Naive thymus-derived CD4-positive, alpha-beta T cell (primary cell): Measurements from ENCODE around the gene GMNC. TPM values are rescaled to one million over a fixed set of nuclear protein-coding genes. Genes with fewer than 3 reads are reported as not detected.
A peak's percentile ranks its signal among the peaks of the same experiment; 100 is the strongest.

Experiments
- ATAC-seq: fragments of 150-1000 bp; cut with Tn5 transposase; 2 replicates; pipeline ENCODE4 v1.10.0; 2021; ENCODE audit warnings: mild to moderate bottlenecking, moderate library complexity
- CTCF ChIA-PET: fragments of 350-600 bp; sonication (Branson Sonifier 250); formaldehyde crosslinking; loops from one replicate; lab custom pipeline; 2021; ENCODE audit warnings: antibody characterized with exemption; lab: Charles Lee
- POLR2A ChIA-PET: fragments of 350-600 bp; sonication (Branson Sonifier 250); formaldehyde crosslinking; loops from one replicate; lab custom pipeline; 2021; ENCODE audit warnings: antibody characterized with exemption, inconsistent platforms; lab: Charles Lee
- DNase-seq, 9 donors: peaks; one replicate each; pipeline versions ENCODE4 v3.0.0 to v3.0.0-alpha.2; 2020 to 2022; ENCODE audit warnings: mixed read lengths in 1 of 9
- H3K27ac ChIP-seq: one replicate; pipeline ENCODE4 v1.7.0; 2013; ENCODE audit warnings: mild to moderate bottlenecking, low read depth, low read length, moderate library complexity
- H3K27me3 ChIP-seq, 2 donors: one replicate each; pipeline ENCODE4 v1.7.0; 2013; ENCODE audit warnings: low read length in 2 of 2, mild to moderate bottlenecking in 2 of 2, moderate library complexity in 2 of 2; ENCODE audit not compliant: control insufficient read depth in 2 of 2, insufficient read depth in 2 of 2
- H3K36me3 ChIP-seq, 3 experiments: 1 replicate in 2 of 3; 2 replicates in 1 of 3; pipeline ENCODE4 v1.7.0; 2013; ENCODE audit warnings: low read length in 3 of 3, mild to moderate bottlenecking in 3 of 3, moderate library complexity in 1 of 3; ENCODE audit not compliant: insufficient read depth in 3 of 3, control insufficient read depth in 2 of 3
- H3K4me1 ChIP-seq, 2 donors: one replicate each; pipeline ENCODE4 v1.7.0; 2013; ENCODE audit warnings: low read length in 2 of 2, mild to moderate bottlenecking in 2 of 2, moderate library complexity in 1 of 2; ENCODE audit not compliant: control insufficient read depth in 2 of 2, insufficient read depth in 2 of 2
- H3K4me3 ChIP-seq: 2 replicates; pipeline ENCODE4 v1.7.0; 2013; ENCODE audit warnings: mild to moderate bottlenecking, low read length
- H3K9me3 ChIP-seq, 3 experiments: 1 replicate in 2 of 3; 2 replicates in 1 of 3; pipeline ENCODE4 v1.7.0; 2013; ENCODE audit warnings: low read length in 3 of 3; ENCODE audit not compliant: control insufficient read depth in 2 of 3
- H3K27ac Mint-ChIP-seq, 9 donors: one replicate each; pipeline ENCODE4 v1.8.0; 2020 to 2022; ENCODE audit warnings: mixed read lengths in 9 of 9, mild to moderate bottlenecking in 8 of 9, moderate library complexity in 5 of 9, inconsistent platforms in 2 of 9
- H3K27me3 Mint-ChIP-seq, 5 donors: one replicate each; pipeline ENCODE4 v1.8.0; 2021 to 2022; ENCODE audit warnings: mixed read lengths in 5 of 5, mild to moderate bottlenecking in 1 of 5
- H3K36me3 Mint-ChIP-seq, 5 donors: one replicate each; pipeline ENCODE4 v1.8.0; 2020 to 2022; ENCODE audit warnings: mixed read lengths in 5 of 5, mild to moderate bottlenecking in 3 of 5, inconsistent platforms in 1 of 5
- H3K4me1 Mint-ChIP-seq, 7 donors: one replicate each; pipeline ENCODE4 v1.8.0; 2020 to 2022; ENCODE audit warnings: mixed read lengths in 7 of 7, mild to moderate bottlenecking in 3 of 7, inconsistent platforms in 1 of 7
- H3K4me3 Mint-ChIP-seq, 10 donors: one replicate each; pipeline ENCODE4 v1.8.0; 2020 to 2022; ENCODE audit warnings: mild to moderate bottlenecking in 10 of 10, mixed read lengths in 10 of 10, moderate library complexity in 6 of 10, inconsistent platforms in 2 of 10
- H3K9me3 Mint-ChIP-seq, 11 donors: one replicate each; pipeline ENCODE4 v1.8.0; 2020 to 2022; ENCODE audit warnings: mixed read lengths in 11 of 11, mild to moderate bottlenecking in 4 of 11, inconsistent platforms in 1 of 11, moderate library complexity in 1 of 11
- intact Hi-C, 2 donors: fragments of 100-400 bp; cut with micrococcal nuclease; formaldehyde crosslinking; loops; one replicate each; pipeline ENCODE4 v1.15.1; 2023
- polyA plus RNA-seq, 2 donors: library from polyadenylated mRNA; unstranded; fragments of 300-500 nt; fragmentation: Illumina TruSeq; gene quantifications; one replicate each; pipeline ENCODE4 v1.2.3, GENCODE V29; 2021
- total RNA-seq, 6 experiments: library from RNA in 5 of 6; stranded (reverse) in 5 of 6; gene quantifications; 1 replicate in 5 of 6; 2 replicates in 1 of 6; pipeline ENCODE4 v1.2.3 and lab custom pipeline; 2021 to 2026

Gene GMNC
- total and polyA plus RNA-seq, 7 experiments from 2014 or later, result not detected

DNA sequence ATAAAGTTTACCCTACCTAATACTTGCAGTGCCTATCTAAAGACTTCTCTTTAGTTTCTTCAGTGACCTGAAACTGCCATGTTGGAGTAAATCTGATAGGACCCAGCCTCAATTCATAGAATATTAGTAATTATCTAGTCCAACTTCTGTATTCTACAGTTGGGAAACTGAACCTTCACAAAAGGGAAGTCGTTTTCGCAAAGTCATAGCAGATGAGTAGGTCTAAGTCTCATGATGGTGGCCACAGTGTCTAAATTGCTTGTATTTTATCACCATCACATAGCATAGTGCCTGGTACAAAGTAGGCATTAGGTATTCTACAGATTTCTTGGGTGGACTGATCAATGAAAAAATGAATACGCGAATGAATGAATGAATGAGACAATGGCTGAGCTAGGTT, 8.4 kb downstream of the GMNC start:
- no peaks in the 10 kb centered on the region for H3K9me3 ChIP-seq
- DNase-seq (no peak), ATAC-seq (peak; percentile 53)
- Mint-ChIP-seq H3K27me3 (peaks cover 0 to 17% (median 5%) of the 10 kb centered on the region in 5 donors), H3K9me3 (peaks cover 0 to 5% (median 0%) of the 10 kb centered on the region in 11 donors), H3K4me3 (no peak overlapping the region), H3K27ac (no peak overlapping the region), H3K4me1 (no peaks in the 10 kb centered on the region), H3K36me3 (no peaks in the 10 kb centered on the region)
- no peak overlapping the region for H3K4me3 ChIP-seq
- ChIA-PET POLR2A (no interaction called here), CTCF (no interaction called here)
- intact Hi-C loops, result no loop called here
- no peaks in the 10 kb centered on the region for H3K4me1 ChIP-seq
- H3K36me3 ChIP-seq, result no peaks in the 10 kb centered on the region
- H3K27ac ChIP-seq, result no peak overlapping the region
- H3K27me3 ChIP-seq, result no peaks in the 10 kb centered on the region

DNA sequence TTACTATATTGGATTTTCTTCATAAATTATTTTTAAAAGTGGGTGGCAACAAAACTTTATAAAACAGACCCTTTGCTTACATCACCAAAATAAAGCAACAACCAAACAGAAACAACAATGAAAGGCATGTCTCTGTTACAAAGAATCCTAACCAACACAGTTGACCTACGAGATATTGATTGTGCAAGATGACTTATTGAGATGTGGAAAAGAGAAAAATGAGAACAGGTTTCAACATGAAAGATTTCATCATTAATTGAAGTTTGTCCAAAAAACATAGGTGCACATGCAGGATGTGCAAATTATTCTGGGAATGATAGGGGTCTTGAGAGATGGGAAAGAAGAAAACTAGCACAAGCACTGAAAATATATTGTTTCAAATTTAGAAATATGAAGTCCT, 9.0 kb downstream of the GMNC start:
- no peak overlapping the region for H3K27ac ChIP-seq
- no peaks in the 10 kb centered on the region for H3K9me3 ChIP-seq
- Mint-ChIP-seq H3K9me3 (peaks cover 0 to 5% (median 0%) of the 10 kb centered on the region in 11 donors), H3K4me3 (no peak overlapping the region), H3K4me1 (no peaks in the 10 kb centered on the region), H3K27me3 (peaks cover 0 to 13% (median 2%) of the 10 kb centered on the region in 5 donors), H3K36me3 (no peaks in the 10 kb centered on the region), H3K27ac (no peak overlapping the region)
- no peaks in the 10 kb centered on the region for H3K4me1 ChIP-seq
- DNase-seq, result no peak
- POLR2A ChIA-PET, result no interaction called here
- no peak for ATAC-seq
- H3K4me3 ChIP-seq, result no peak overlapping the region
- no peaks in the 10 kb centered on the region for H3K27me3 ChIP-seq
- CTCF ChIA-PET, result no interaction called here
- intact Hi-C loops, result no loop called here
- no peaks in the 10 kb centered on the region for H3K36me3 ChIP-seq

DNA sequence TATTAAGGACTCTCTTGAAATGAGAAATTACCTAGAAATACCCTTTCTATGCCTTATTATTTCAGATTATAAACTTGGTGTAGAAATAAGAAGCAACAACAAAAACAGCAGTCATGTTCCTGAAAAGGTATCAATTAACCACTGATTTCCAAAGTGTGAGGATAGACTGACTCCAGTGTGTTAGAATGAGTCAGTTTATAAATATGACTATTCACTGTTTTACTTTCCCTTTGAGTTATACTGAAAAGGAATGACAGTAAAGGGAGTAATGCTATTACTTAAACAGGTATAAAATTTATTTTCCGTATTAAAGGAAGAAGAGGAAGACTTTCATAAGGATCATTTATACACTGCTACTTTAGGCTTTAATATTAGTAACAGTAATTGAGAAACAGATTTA, 12.9 kb downstream of the GMNC start:
- intact Hi-C loops, result no loop called here
- H3K4me3 ChIP-seq, result no peak overlapping the region
- no peak overlapping the region for H3K27ac ChIP-seq
- no peaks in the 10 kb centered on the region for H3K9me3 ChIP-seq
- Mint-ChIP-seq H3K4me3 (no peak overlapping the region), H3K9me3 (peaks cover 0 to 1% (median 0%) of the 10 kb centered on the region in 11 donors), H3K27me3 (peaks cover 0 to 10% (median 3%) of the 10 kb centered on the region in 5 donors), H3K27ac (no peak overlapping the region), H3K36me3 (no peaks in the 10 kb centered on the region), H3K4me1 (no peaks in the 10 kb centered on the region)
- ChIA-PET CTCF (no interaction called here), POLR2A (no interaction called here)
- H3K36me3 ChIP-seq, result no peaks in the 10 kb centered on the region
- no peak for DNase-seq
- H3K4me1 ChIP-seq, result no peaks in the 10 kb centered on the region
- no peaks in the 10 kb centered on the region for H3K27me3 ChIP-seq
- ATAC-seq, result no peak

DNA sequence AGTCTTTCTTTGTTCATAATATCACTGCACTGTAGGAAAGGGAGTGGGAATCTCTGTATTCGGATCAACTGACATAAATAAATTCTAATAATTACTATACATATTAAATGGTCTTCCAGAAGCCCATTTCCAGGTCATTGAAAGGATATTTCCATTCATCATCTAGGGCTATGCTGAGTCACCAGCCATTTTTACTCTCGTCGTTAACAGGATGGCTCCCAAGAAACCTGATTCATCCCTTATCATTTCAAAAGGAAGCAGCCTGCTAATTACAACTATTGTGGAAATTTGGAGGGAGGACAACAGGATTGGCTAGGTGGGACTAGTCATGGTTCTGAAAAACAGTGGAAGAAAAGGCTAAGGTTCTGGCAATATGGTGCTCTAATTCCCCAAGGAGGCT, 13.6 kb downstream of the GMNC start:
- no peaks in the 10 kb centered on the region for H3K36me3 ChIP-seq
- POLR2A ChIA-PET, result no interaction called here
- CTCF ChIA-PET, result no interaction called here
- intact Hi-C loops, result no loop called here
- no peaks in the 10 kb centered on the region for H3K27me3 ChIP-seq
- no peak for ATAC-seq
- Mint-ChIP-seq H3K4me1 (no peaks in the 10 kb centered on the region), H3K27ac (no peak overlapping the region), H3K4me3 (no peak overlapping the region), H3K27me3 (peaks cover 0 to 10% (median 3%) of the 10 kb centered on the region in 5 donors), H3K9me3 (no peaks in the 10 kb centered on the region), H3K36me3 (no peaks in the 10 kb centered on the region)
- DNase-seq, result no peak
- H3K27ac ChIP-seq, result no peak overlapping the region
- no peaks in the 10 kb centered on the region for H3K4me1 ChIP-seq
- no peak overlapping the region for H3K4me3 ChIP-seq
- H3K9me3 ChIP-seq, result no peaks in the 10 kb centered on the region

DNA sequence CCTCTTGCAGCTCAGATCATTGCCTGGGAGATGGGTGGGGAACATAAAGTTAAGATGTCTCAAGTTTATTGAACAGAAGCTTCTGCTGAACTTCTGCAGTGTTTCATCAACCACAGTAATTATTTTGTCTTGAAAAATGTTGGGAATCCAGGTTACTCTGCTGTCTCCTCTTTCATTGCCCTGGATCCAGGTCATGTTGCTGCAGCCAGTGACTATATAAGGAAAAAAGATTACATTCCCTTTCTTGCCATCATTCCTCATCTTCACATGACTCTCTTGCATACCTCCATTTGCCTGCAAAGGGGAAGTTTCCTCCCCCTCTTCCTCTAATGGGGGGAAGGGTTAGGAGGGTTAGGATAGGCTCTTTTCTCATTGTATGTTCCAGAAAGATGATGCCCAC, 15.1 kb downstream of the GMNC start:
- H3K4me3 Mint-ChIP-seq, result no peak overlapping the region

DNA sequence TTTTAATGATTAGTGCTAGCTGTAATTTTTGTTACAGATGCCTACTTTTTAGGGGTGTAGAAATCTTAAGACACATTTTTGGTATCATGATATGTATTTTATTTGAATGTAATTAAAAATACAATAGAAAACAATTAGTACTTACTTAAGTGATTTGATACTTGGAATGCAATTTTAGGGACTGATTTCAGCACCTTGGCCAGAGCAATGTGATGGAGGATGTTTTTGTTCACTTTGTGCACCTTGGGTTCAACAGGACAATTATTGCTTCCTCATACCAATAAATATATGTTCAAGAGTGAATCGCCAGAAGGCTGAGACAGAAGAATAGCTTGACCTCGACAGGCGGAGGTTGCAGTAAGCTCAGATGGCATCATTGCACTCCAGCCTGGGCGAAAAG, 22.3 kb downstream of the GMNC start:
- DNase-seq (no peak), ATAC-seq (no peak)
- peaks cover 0 to 4% (median 0%) of the 10 kb centered on the region in 5 donors for H3K36me3 Mint-ChIP-seq
- intact Hi-C loops, result no loop called here
- ChIA-PET CTCF (no interaction called here), POLR2A (no interaction called here)
- H3K36me3 ChIP-seq, result no peaks in the 10 kb centered on the region
- no peak overlapping the region for H3K4me3 Mint-ChIP-seq
- no peaks in the 10 kb centered on the region for H3K9me3 ChIP-seq
- H3K27me3 Mint-ChIP-seq, result peaks cover 0 to 4% (median 0%) of the 10 kb centered on the region in 5 donors
- no peak overlapping the region for H3K4me3 ChIP-seq
- H3K27ac ChIP-seq, result no peak overlapping the region
- H3K4me1 Mint-ChIP-seq, result no peaks in the 10 kb centered on the region
- no peaks in the 10 kb centered on the region for H3K4me1 ChIP-seq
- H3K27ac Mint-ChIP-seq, result no peak overlapping the region
- peaks cover 0 to 8% (median 0%) of the 10 kb centered on the region in 11 donors for H3K9me3 Mint-ChIP-seq
- no peaks in the 10 kb centered on the region for H3K27me3 ChIP-seq

More for the DNA sequence above, 15.1 kb downstream of the GMNC start:
- Mint-ChIP-seq H3K4me1 (no peaks in the 10 kb centered on the region), H3K9me3 (no peaks in the 10 kb centered on the region), H3K27me3 (peaks cover 0 to 10% (median 3%) of the 10 kb centered on the region in 5 donors), H3K36me3 (no peaks in the 10 kb centered on the region), H3K27ac (no peak overlapping the region)
- ATAC-seq (no peak), DNase-seq (no peak)
- intact Hi-C loops, result no loop called here
- Histone ChIP-seq H3K4me3 (no peak overlapping the region), H3K27ac (no peak overlapping the region), H3K27me3 (no peaks in the 10 kb centered on the region), H3K4me1 (no peaks in the 10 kb centered on the region), H3K36me3 (no peaks in the 10 kb centered on the region), H3K9me3 (no peaks in the 10 kb centered on the region)
- POLR2A ChIA-PET, result no interaction called here
- CTCF ChIA-PET, result no interaction called here

DNA sequence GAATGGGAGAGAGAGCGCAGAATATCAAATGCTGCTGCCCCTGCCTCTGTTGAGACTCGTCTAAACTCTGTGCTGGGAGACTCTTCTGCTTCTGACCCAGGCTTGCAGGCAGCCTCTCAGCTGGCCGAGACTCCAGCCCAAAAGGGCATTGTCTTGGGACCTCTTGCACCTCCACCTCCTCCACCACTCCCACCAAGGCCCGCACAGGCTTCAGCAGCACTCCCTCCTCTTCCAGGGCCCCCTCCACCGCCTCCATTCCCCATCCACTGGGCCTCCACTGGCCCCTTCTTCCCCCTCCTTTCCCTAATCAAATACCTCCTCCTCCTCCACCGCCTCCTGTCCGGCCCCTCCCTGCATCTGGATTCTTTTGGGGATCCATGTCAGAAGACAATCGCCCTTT, 31.3 kb downstream of the GMNC start:
- DNase-seq (no peak), ATAC-seq (no peak)
- Histone ChIP-seq H3K4me3 (no peak overlapping the region), H3K36me3 (no peaks in the 10 kb centered on the region), H3K4me1 (no peaks in the 10 kb centered on the region), H3K9me3 (no peaks in the 10 kb centered on the region), H3K27me3 (no peaks in the 10 kb centered on the region), H3K27ac (no peak overlapping the region)
- peaks cover 0 to 3% (median 0%) of the 10 kb centered on the region in 11 donors for H3K9me3 Mint-ChIP-seq
- no peaks in the 10 kb centered on the region for H3K36me3 Mint-ChIP-seq
- peaks cover 0 to 5% (median 2%) of the 10 kb centered on the region in 5 donors for H3K27me3 Mint-ChIP-seq
- no peak overlapping the region for H3K27ac Mint-ChIP-seq
- H3K4me1 Mint-ChIP-seq, result no peaks in the 10 kb centered on the region
- POLR2A ChIA-PET, result no interaction called here
- intact Hi-C loops, result no loop called here
- CTCF ChIA-PET, result no interaction called here
- no peak overlapping the region for H3K4me3 Mint-ChIP-seq
